Measurements from ENCODE around the gene WNT7B.

The WNT7B gene

GRCh38 chr22:45946805-45947600, 30.0 kb downstream of the WNT7B start:
- Histone ChIP-seq H3K4me2 (ENCODE audit: low read length) (no peak overlapping the region), H3K4me3 (ENCODE audit: low read length) (no peak overlapping the region), H2BK120ac (ENCODE audit: low read depth, low read length) (no peak overlapping the region), H3K36me3 (ENCODE audit: control insufficient read depth, insufficient read depth, low read length) (no peaks in the 10 kb centered on the region), H2BK15ac (replicated peaks; ENCODE audit: low read depth) (no peak overlapping the region), H3K4me1 (ENCODE audit: control insufficient read depth, low read depth, low read length) (no peaks in the 10 kb centered on the region), H3K4ac (ENCODE audit: low read depth, low read length) (no peak overlapping the region), H4K8ac (ENCODE audit: low read depth, low read length) (no peak overlapping the region), H2AK5ac (ENCODE audit: low read length) (no peak overlapping the region), H3K27ac (ENCODE audit: low read depth, low read length) (no peak overlapping the region), H4K5ac (ENCODE audit: low read length) (no peak overlapping the region), H3K27me3 (ENCODE audit: insufficient read depth, low read length, poor library complexity) (no peaks in the 10 kb centered on the region), H2BK5ac (ENCODE audit: low read length) (no peak overlapping the region), H3K56ac (ENCODE audit: low read length) (no peak overlapping the region), H3K79me2 (ENCODE audit: control insufficient read depth, insufficient read depth, low read length) (no peaks in the 10 kb centered on the region), H3K79me1 (ENCODE audit: low read length) (no peaks in the 10 kb centered on the region), H3K18ac (ENCODE audit: low read length) (no peak overlapping the region), H3K23ac (ENCODE audit: low read length) (no peak overlapping the region), H3K9ac (ENCODE audit: low read length) (no peak overlapping the region)
- no peak for DNase-seq
- no CpG with 5 or more reads among the region's 17 CpGs for WGBS (ENCODE audit: extremely low coverage, insufficient coverage, low lambda C conversion rate)

- no peak overlapping the region for H3K27ac ChIP-seq (ENCODE audit: low read depth, low read length)
- no peak overlapping the region for H3K56ac ChIP-seq (ENCODE audit: low read length)
- no peak for DNase-seq
- H3K27me3 ChIP-seq (ENCODE audit: insufficient read depth, low read length, poor library complexity), result no peaks in the 10 kb centered on the region
- no peak overlapping the region for H3K18ac ChIP-seq (ENCODE audit: low read length)
- H3K23ac ChIP-seq (ENCODE audit: low read length), result no peak overlapping the region
- H3K4me1 ChIP-seq (ENCODE audit: control insufficient read depth, low read depth, low read length), result no peaks in the 10 kb centered on the region
- H4K5ac ChIP-seq (ENCODE audit: low read length), result no peak overlapping the region
- no CpG with 5 or more reads among the region's 18 CpGs for WGBS (ENCODE audit: extremely low coverage, insufficient coverage, low lambda C conversion rate)
- H4K8ac ChIP-seq (ENCODE audit: low read depth, low read length), result no peak overlapping the region
- no peak overlapping the region for H3K4me3 ChIP-seq (ENCODE audit: low read length)
- H2AK5ac ChIP-seq (ENCODE audit: low read length), result no peak overlapping the region
- no peak overlapping the region for H3K9ac ChIP-seq (ENCODE audit: low read length)
- H2BK5ac ChIP-seq (ENCODE audit: low read length), result no peak overlapping the region
- H3K4ac ChIP-seq (ENCODE audit: low read depth, low read length), result no peak overlapping the region
- H2BK120ac ChIP-seq (ENCODE audit: low read depth, low read length), result no peak overlapping the region
- no peaks in the 10 kb centered on the region for H3K36me3 ChIP-seq (ENCODE audit: control insufficient read depth, insufficient read depth, low read length)
- no peaks in the 10 kb centered on the region for H3K79me1 ChIP-seq (ENCODE audit: low read length)
- H3K79me2 ChIP-seq (ENCODE audit: control insufficient read depth, insufficient read depth, low read length), result no peaks in the 10 kb centered on the region
- H2BK15ac ChIP-seq (replicated peaks; ENCODE audit: low read depth), result no peak overlapping the region
- H3K4me2 ChIP-seq (ENCODE audit: low read length), result no peak overlapping the region
These were observed 31.3 kb downstream of the WNT7B start for GRCh38 chr22:45945621-45946106.

GRCh38 chr22:45942787-45943493, 34.0 kb downstream of the WNT7B start:
- no peaks in the 10 kb centered on the region for H3K79me1 ChIP-seq (ENCODE audit: low read length)
- H3K4me2 ChIP-seq (ENCODE audit: low read length), result no peak overlapping the region
- no peak overlapping the region for H4K5ac ChIP-seq (ENCODE audit: low read length)
- H3K9ac ChIP-seq (ENCODE audit: low read length), result no peak overlapping the region
- WGBS (ENCODE audit: extremely low coverage, insufficient coverage, low lambda C conversion rate), result no CpG with 5 or more reads among the region's 32 CpGs
- no peaks in the 10 kb centered on the region for H3K27me3 ChIP-seq (ENCODE audit: insufficient read depth, low read length, poor library complexity)
- H3K79me2 ChIP-seq (ENCODE audit: control insufficient read depth, insufficient read depth, low read length), result no peaks in the 10 kb centered on the region
- no peak overlapping the region for H2BK5ac ChIP-seq (ENCODE audit: low read length)
- no peak overlapping the region for H4K8ac ChIP-seq (ENCODE audit: low read depth, low read length)
- no peak overlapping the region for H3K18ac ChIP-seq (ENCODE audit: low read length)
- no peak overlapping the region for H3K4ac ChIP-seq (ENCODE audit: low read depth, low read length)
- no peak overlapping the region for H3K4me3 ChIP-seq (ENCODE audit: low read length)
- no peak for DNase-seq
- H3K27ac ChIP-seq (ENCODE audit: low read depth, low read length), result no peak overlapping the region
- no peak overlapping the region for H2AK5ac ChIP-seq (ENCODE audit: low read length)
- no peak overlapping the region for H3K56ac ChIP-seq (ENCODE audit: low read length)
- no peak overlapping the region for H2BK120ac ChIP-seq (ENCODE audit: low read depth, low read length)
- H3K36me3 ChIP-seq (ENCODE audit: control insufficient read depth, insufficient read depth, low read length), result no peaks in the 10 kb centered on the region
- no peaks in the 10 kb centered on the region for H3K4me1 ChIP-seq (ENCODE audit: control insufficient read depth, low read depth, low read length)
- no peak overlapping the region for H2BK15ac ChIP-seq (replicated peaks; ENCODE audit: low read depth)
- no peak overlapping the region for H3K23ac ChIP-seq (ENCODE audit: low read length)

- WGBS (ENCODE audit: extremely low coverage, insufficient coverage, low lambda C conversion rate), result no CpG with 5 or more reads among the region's 9 CpGs
- H3K4me2 ChIP-seq (ENCODE audit: low read length), result no peak overlapping the region
These were observed 34.6 kb downstream of the WNT7B start for GRCh38 chr22:45942344-45942743.

GRCh38 chr22:45938913-45939312, 38.0 kb downstream of the WNT7B start:
- Histone ChIP-seq H3K9ac (ENCODE audit: low read length) (no peak overlapping the region), H3K23ac (ENCODE audit: low read length) (no peak overlapping the region), H3K4me2 (ENCODE audit: low read length) (no peak overlapping the region), H4K5ac (ENCODE audit: low read length) (no peak overlapping the region), H2BK5ac (ENCODE audit: low read length) (no peak overlapping the region), H3K56ac (ENCODE audit: low read length) (no peak overlapping the region), H3K4ac (ENCODE audit: low read depth, low read length) (no peak overlapping the region), H2BK120ac (ENCODE audit: low read depth, low read length) (no peak overlapping the region), H3K18ac (ENCODE audit: low read length) (no peak overlapping the region), H2AK5ac (ENCODE audit: low read length) (no peak overlapping the region), H3K4me3 (ENCODE audit: low read length) (no peak overlapping the region), H3K79me2 (ENCODE audit: control insufficient read depth, insufficient read depth, low read length) (no peaks in the 10 kb centered on the region), H3K27me3 (ENCODE audit: insufficient read depth, low read length, poor library complexity) (no peaks in the 10 kb centered on the region), H3K79me1 (ENCODE audit: low read length) (no peaks in the 10 kb centered on the region), H2BK15ac (replicated peaks; ENCODE audit: low read depth) (no peak overlapping the region), H3K27ac (ENCODE audit: low read depth, low read length) (no peak overlapping the region), H3K36me3 (ENCODE audit: control insufficient read depth, insufficient read depth, low read length) (no peaks in the 10 kb centered on the region), H4K8ac (ENCODE audit: low read depth, low read length) (no peak overlapping the region), H3K4me1 (ENCODE audit: control insufficient read depth, low read depth, low read length) (no peaks in the 10 kb centered on the region)
- DNase-seq, result no peak
- no CpG with 5 or more reads among the region's 3 CpGs for WGBS (ENCODE audit: extremely low coverage, insufficient coverage, low lambda C conversion rate)

More at GRCh38 chr22:45942344-45942743, 34.6 kb downstream of the WNT7B start:
- no peaks in the 10 kb centered on the region for H3K27me3 ChIP-seq (ENCODE audit: insufficient read depth, low read length, poor library complexity)
- no peak overlapping the region for H3K56ac ChIP-seq (ENCODE audit: low read length)
- H4K8ac ChIP-seq (ENCODE audit: low read depth, low read length), result no peak overlapping the region
- no peaks in the 10 kb centered on the region for H3K4me1 ChIP-seq (ENCODE audit: control insufficient read depth, low read depth, low read length)
- H2BK5ac ChIP-seq (ENCODE audit: low read length), result no peak overlapping the region
- no peak for DNase-seq
- H2AK5ac ChIP-seq (ENCODE audit: low read length), result no peak overlapping the region
- no peak overlapping the region for H3K9ac ChIP-seq (ENCODE audit: low read length)
- H3K79me2 ChIP-seq (ENCODE audit: control insufficient read depth, insufficient read depth, low read length), result no peaks in the 10 kb centered on the region
- H3K4ac ChIP-seq (ENCODE audit: low read depth, low read length), result no peak overlapping the region
- H3K4me3 ChIP-seq (ENCODE audit: low read length), result no peak overlapping the region
- no peak overlapping the region for H3K23ac ChIP-seq (ENCODE audit: low read length)
- no peaks in the 10 kb centered on the region for H3K36me3 ChIP-seq (ENCODE audit: control insufficient read depth, insufficient read depth, low read length)
- H2BK120ac ChIP-seq (ENCODE audit: low read depth, low read length), result no peak overlapping the region
- no peak overlapping the region for H2BK15ac ChIP-seq (replicated peaks; ENCODE audit: low read depth)
- no peak overlapping the region for H3K18ac ChIP-seq (ENCODE audit: low read length)
- no peaks in the 10 kb centered on the region for H3K79me1 ChIP-seq (ENCODE audit: low read length)
- H4K5ac ChIP-seq (ENCODE audit: low read length), result no peak overlapping the region
- H3K27ac ChIP-seq (ENCODE audit: low read depth, low read length), result no peak overlapping the region
